ENCODE results near the gene CEP78. TPM values are rescaled to one million over a fixed set of nuclear protein-coding genes. Genes with fewer than 3 reads are reported as not detected.

The CEP78 gene
- total RNA-seq, 6 experiments from 2014 or later, result 5.5 to 10.4 (median 8.7) TPM

GRCh38 chr9:78314953-78315870, 79.3 kb downstream of the CEP78 start:
- no peak overlapping the region for H3K4me3 ChIP-seq
- no peak overlapping the region for H3K27ac ChIP-seq
- TF ChIP-seq CTCF (IDR thresholded peaks at IDR 0.05), result no peak
- TF ChIP-seq POLR2A (IDR thresholded peaks at IDR 0.05), result no peak
- no peak for DNase-seq
- no peaks in the 10 kb centered on the region for H3K4me1 ChIP-seq
- peaks cover 0 to 43% (median 5%) of the 10 kb centered on the region in 4 donors for H3K36me3 ChIP-seq
- H3K9me3 ChIP-seq, result no peaks in the 10 kb centered on the region
- H3K27me3 ChIP-seq, result no peaks in the 10 kb centered on the region
- intact Hi-C loops (cut with DNase I), result loop anchor here in 1 of 2 donors (10.0 kb wide), 1 partner anchor 60 kb away; no protein-coding TSS in a partner anchor
- 57% methylated on average over 5 of the region's 8 CpGs for WGBS (ENCODE audit: insufficient coverage, low coverage, low lambda C conversion rate, missing lambda C conversion rate)
- ATAC-seq, result peak in 1 of 4 donors; percentile 27

GRCh38 chr9:78316166-78316892, 80.5 kb downstream of the CEP78 start:
- intact Hi-C loops (cut with DNase I), result loop anchor here in 1 of 2 donors (10.0 kb wide), 1 partner anchor 62 kb away; no protein-coding TSS in a partner anchor
- no peak for DNase-seq
- no peak for ATAC-seq
- no peaks in the 10 kb centered on the region for H3K4me1 ChIP-seq
- H3K27ac ChIP-seq, result no peak overlapping the region
- WGBS (ENCODE audit: insufficient coverage, low coverage, low lambda C conversion rate, missing lambda C conversion rate), result 100% methylated on average over 1 of the region's 11 CpGs
- H3K36me3 ChIP-seq, result peaks cover 0 to 33% (median 5%) of the 10 kb centered on the region in 4 donors
- H3K27me3 ChIP-seq, result no peaks in the 10 kb centered on the region
- no peak overlapping the region for H3K4me3 ChIP-seq
- H3K9me3 ChIP-seq, result no peaks in the 10 kb centered on the region
- no peak for TF ChIP-seq POLR2A (IDR thresholded peaks at IDR 0.05)
- TF ChIP-seq CTCF (IDR thresholded peaks at IDR 0.05), result no peak

- DNase-seq (no peak), ATAC-seq (no peak)
- H3K27me3 ChIP-seq, result no peaks in the 10 kb centered on the region
- WGBS (ENCODE audit: insufficient coverage, low coverage, low lambda C conversion rate, missing lambda C conversion rate), result 98% methylated on average over 4 of the region's 6 CpGs
- H3K4me3 ChIP-seq, result no peak overlapping the region
- no peak overlapping the region for H3K27ac ChIP-seq
- TF ChIP-seq CTCF (IDR thresholded peaks at IDR 0.05), result no peak
- TF ChIP-seq POLR2A (IDR thresholded peaks at IDR 0.05), result no peak
- no peaks in the 10 kb centered on the region for H3K4me1 ChIP-seq
- no peaks in the 10 kb centered on the region for H3K9me3 ChIP-seq
- H3K36me3 ChIP-seq, result peaks cover 0 to 30% (median 5%) of the 10 kb centered on the region in 4 donors
- intact Hi-C loops (cut with DNase I), result loop anchor here in 1 of 2 donors (10.0 kb wide), 1 partner anchor 65 kb away; no protein-coding TSS in a partner anchor
Observed at GRCh38 chr9:78319197-78320029, 83.5 kb downstream of the CEP78 start.

Measured in right lobe of liver (tissue), 6 donors.